GM23338 (cell line): Measurements from ENCODE around the gene ARF3.

Experiments
- CREB1 ChIP-seq: fragments of 250-450 bp; sonication (Bioruptor Pico); IDR thresholded peaks from 2 replicates; pipeline ENCODE4 v1.5.0; 2020; ENCODE audit warnings: low read depth, mild to moderate bottlenecking, moderate library complexity
- CTCF ChIP-seq, 2 experiments: fragments of 200-600 bp in 1 of 2; sonication (generic) in 1 of 2; conservative IDR thresholded peaks; 2 replicates each; pipeline versions ENCODE4 v1.5.1 to v1.6.1; 2016 to 2017; ENCODE audit warnings: antibody characterized with exemption in 2 of 2, low read depth in 2 of 2, mild to moderate bottlenecking in 2 of 2, moderate library complexity in 1 of 2
- EZH2 ChIP-seq: fragments of 200-600 bp; sonication (generic); IDR thresholded peaks from one replicate; pipeline ENCODE4 v1.8.0; 2017; ENCODE audit warnings: antibody characterized with exemption, mild to moderate bottlenecking, low read depth; ENCODE audit not compliant: unreplicated experiment
- EZH2phosphoT487 ChIP-seq: fragments of 200-600 bp; sonication (generic); IDR thresholded peaks from one replicate; pipeline ENCODE4 v1.8.1; 2018; ENCODE audit warnings: antibody characterized with exemption; ENCODE audit not compliant: unreplicated experiment
- JUNB ChIP-seq: IDR thresholded peaks from one replicate; pipeline ENCODE4 v1.6.1; 2016; ENCODE audit warnings: antibody characterized with exemption; ENCODE audit not compliant: unreplicated experiment
- NANOG ChIP-seq: IDR thresholded peaks from 2 replicates; pipeline ENCODE4 v1.6.1; 2016; ENCODE audit warnings: antibody characterized with exemption, borderline replicate concordance
- POLR2AphosphoS5 ChIP-seq: IDR thresholded peaks from 2 replicates; pipeline ENCODE4 v1.6.1; 2016; ENCODE audit warnings: antibody characterized with exemption, low read depth
- STAT1 ChIP-seq: IDR thresholded peaks from one replicate; pipeline ENCODE4 v1.6.1; 2016; ENCODE audit warnings: antibody characterized with exemption; ENCODE audit not compliant: unreplicated experiment
- ZNF114 ChIP-seq: fragments of 250-450 bp; sonication (Bioruptor Pico); IDR thresholded peaks from 2 replicates; pipeline ENCODE4 v1.5.0; 2020; ENCODE audit warnings: mild to moderate bottlenecking, moderate library complexity
- ZNF462 ChIP-seq: fragments of 250-450 bp; sonication (Bioruptor Pico); IDR thresholded peaks from 2 replicates; pipeline ENCODE4 v1.5.0; 2020; ENCODE audit warnings: mild to moderate bottlenecking, moderate library complexity

GRCh38 chr12:48980953-48981756 lies 23.9 kb upstream of the ARF3 start:
- TF ChIP-seq CTCF (conservative IDR thresholded peaks at IDR 0.05; ENCODE audit: low read depth in 2 of 2) (peak in 1 of 2 experiments; percentile 49; a peak in 3 of 4 replicates), CREB1 (CRISPR knock-in tag) (no peak), NANOG (no peak), POLR2AphosphoS5 (no peak), STAT1 (no peak), ZNF462 (CRISPR knock-in tag) (no peak), EZH2 (peak; percentile 58), EZH2phosphoT487 (peak; percentile 81), ZNF114 (no peak), JUNB (no peak)
